ENCODE data around the gene DBP. TPM values are rescaled to one million over a fixed set of nuclear protein-coding genes. Genes with fewer than 3 reads are reported as not detected.

DBP gene
- total RNA-seq, 1 experiment from 2014 or later: 12.6 TPM

GRCh38 chr19:48676487-48676886 lies 39.3 kb upstream of the DBP start:
- Histone ChIP-seq H3K18ac (ENCODE audit: insufficient read length, low read depth, low read length) (no peak overlapping the region), H3K4me1 (ENCODE audit: insufficient read depth, low read length) (no peaks in the 10 kb centered on the region; the same call in 1 of the 2 replicates), H3K9ac (ENCODE audit: extremely low read depth, insufficient read length, low read length) (no peak overlapping the region), H3K4ac (ENCODE audit: low read depth, low read length) (no peak overlapping the region), H3K23me2 (ENCODE audit: insufficient read length, low read depth, low read length, poor library complexity, severe bottlenecking) (no peaks in the 10 kb centered on the region), H2BK15ac (ENCODE audit: low read depth, low read length) (no peak overlapping the region), H3K79me1 (ENCODE audit: insufficient read depth, low read depth, low read length, poor library complexity, severe bottlenecking) (no peaks in the 10 kb centered on the region), H3K79me2 (ENCODE audit: insufficient read depth, low read length) (no peaks in the 10 kb centered on the region), H4K91ac (ENCODE audit: insufficient read length, low read depth, low read length) (no peak overlapping the region), H3K14ac (ENCODE audit: insufficient read depth, low read length) (no peak overlapping the region), H2AFZ (ENCODE audit: low read length) (no peak overlapping the region), H3K27me3 (ENCODE audit: insufficient read depth, low read length) (no peaks in the 10 kb centered on the region), H4K5ac (ENCODE audit: insufficient read length, low read depth, low read length) (no peak overlapping the region), H2BK5ac (ENCODE audit: insufficient read length, low read length) (no peak overlapping the region), H2AK5ac (ENCODE audit: insufficient read length, low read length) (no peak overlapping the region), H2BK20ac (ENCODE audit: low read depth, low read length, poor library complexity, severe bottlenecking) (no peak overlapping the region), H2BK12ac (ENCODE audit: insufficient read length, low read depth, low read length) (no peak overlapping the region), H4K8ac (replicated peaks; ENCODE audit: insufficient read length, low read depth, low read length) (no peak overlapping the region), H3K56ac (ENCODE audit: insufficient read length, low read depth, low read length) (no peak overlapping the region), H3T11ph (ENCODE audit: low read length) (no peak overlapping the region), H3K4me2 (ENCODE audit: insufficient read depth, insufficient read length, low read length) (no peak overlapping the region), H3K23ac (ENCODE audit: insufficient read length, low read depth, low read length) (no peak overlapping the region), H4K20me1 (ENCODE audit: control insufficient read depth, insufficient read depth, insufficient read length) (no peaks in the 10 kb centered on the region), H3K27ac (ENCODE audit: insufficient read length, low read depth, low read length) (no peak overlapping the region), H2BK120ac (ENCODE audit: low read depth, low read length, poor library complexity, severe bottlenecking) (no peak overlapping the region), H3K9me3 (ENCODE audit: control insufficient read depth, low read depth, low read length) (no peaks in the 10 kb centered on the region)
- DNase-seq: no peak
- Mint-ChIP-seq H3K36me3 (ENCODE audit: insufficient read depth in 1 of 3, low read depth in 3 of 3) (no peaks in the 10 kb centered on the region), H3K4me1 (peaks cover 26 to 30% of the 10 kb centered on the region in 2 experiments), H3K9me3 (no peaks in the 10 kb centered on the region), H3K27me3 (ENCODE audit: low read depth) (peaks cover 6% of the 10 kb centered on the region), H3K4me3 (no peak overlapping the region), H3K27ac (no peak overlapping the region; a peak in 1 of 7 replicates)
- no peak for TF ChIP-seq CTCF (conservative IDR thresholded peaks at IDR 0.05)
- no CpG with 5 or more reads among the region's 17 CpGs for WGBS (ENCODE audit: extremely low coverage, insufficient read length, low lambda C conversion rate)
